Panc1 (cell line): ENCODE results near the gene PGBD5.

Source experiments
- CTCF ChIP-seq: fragments of 450-650 bp; IDR thresholded peaks from 2 replicates; pipeline ENCODE4 v1.5.1; 2017; ENCODE audit warnings: mild to moderate bottlenecking
- POLR2AphosphoS5 ChIP-seq: IDR thresholded peaks from 2 replicates; pipeline ENCODE4 v1.6.1; 2012; ENCODE audit warnings: mild to moderate bottlenecking, low read depth, low read length, moderate library complexity
- REST ChIP-seq, 2 experiments: IDR thresholded peaks; 2 replicates each; pipeline ENCODE4 v1.6.1; 2011 to 2012; ENCODE audit warnings: low read depth in 2 of 2, control low read depth in 1 of 2, low read length in 1 of 2, mild to moderate bottlenecking in 1 of 2, moderate library complexity in 1 of 2; ENCODE audit not compliant: insufficient read depth in 1 of 2
- SIN3A ChIP-seq: IDR thresholded peaks from 2 replicates; pipeline ENCODE4 v1.6.1; 2012; ENCODE audit warnings: low read depth, mild to moderate bottlenecking, low read length, moderate library complexity, borderline replicate concordance; ENCODE audit not compliant: insufficient read depth
- TCF7L2 ChIP-seq: IDR thresholded peaks from 2 replicates; pipeline ENCODE4 v1.6.1; 2011; ENCODE audit warnings: mild to moderate bottlenecking, low read depth, low read length, inconsistent platforms

GRCh38 chr1:230386637-230387262 lies 39.4 kb downstream of the PGBD5 start:
- no peak for TF ChIP-seq CTCF
- no peak for TF ChIP-seq POLR2AphosphoS5
- TF ChIP-seq SIN3A = no peak
- no peak for TF ChIP-seq REST (IDR thresholded peaks at IDR 0.05; ENCODE audit: insufficient read depth in 1 of 2, low read depth in 2 of 2, low read length in 1 of 2)
- no peak for TF ChIP-seq TCF7L2
